ENCODE results near the gene LYZL2.
"Not testable (repeated sequence)": the region's sequence is repeated elsewhere in the genome, so short reads cannot be mapped to it uniquely, and the experiment has no call there.

LYZL2 gene

GRCh38 chr10:30637881-30638467 lies 8.4 kb upstream of the LYZL2 start:
- Histone ChIP-seq H3K36me3 (ENCODE audit: control insufficient read depth, insufficient read depth, low read length) (no peaks in the 10 kb centered on the region), H3K27ac (no peak overlapping the region), H2AFZ (no peak overlapping the region), H3K27me3 (ENCODE audit: control insufficient read depth, insufficient read depth, low read length) (no peaks in the 10 kb centered on the region), H3K4me3 (ENCODE audit: low read depth, low read length) (no peak overlapping the region), H3K9me3 (ENCODE audit: control insufficient read depth, low read length) (no peaks in the 10 kb centered on the region), H3K4me1 (no peaks in the 10 kb centered on the region), H3K9ac (no peak overlapping the region), H3K79me2 (no peaks in the 10 kb centered on the region), H3K4me2 (ENCODE audit: low read length) (no peak overlapping the region)
- TF ChIP-seq, protein P1, sequence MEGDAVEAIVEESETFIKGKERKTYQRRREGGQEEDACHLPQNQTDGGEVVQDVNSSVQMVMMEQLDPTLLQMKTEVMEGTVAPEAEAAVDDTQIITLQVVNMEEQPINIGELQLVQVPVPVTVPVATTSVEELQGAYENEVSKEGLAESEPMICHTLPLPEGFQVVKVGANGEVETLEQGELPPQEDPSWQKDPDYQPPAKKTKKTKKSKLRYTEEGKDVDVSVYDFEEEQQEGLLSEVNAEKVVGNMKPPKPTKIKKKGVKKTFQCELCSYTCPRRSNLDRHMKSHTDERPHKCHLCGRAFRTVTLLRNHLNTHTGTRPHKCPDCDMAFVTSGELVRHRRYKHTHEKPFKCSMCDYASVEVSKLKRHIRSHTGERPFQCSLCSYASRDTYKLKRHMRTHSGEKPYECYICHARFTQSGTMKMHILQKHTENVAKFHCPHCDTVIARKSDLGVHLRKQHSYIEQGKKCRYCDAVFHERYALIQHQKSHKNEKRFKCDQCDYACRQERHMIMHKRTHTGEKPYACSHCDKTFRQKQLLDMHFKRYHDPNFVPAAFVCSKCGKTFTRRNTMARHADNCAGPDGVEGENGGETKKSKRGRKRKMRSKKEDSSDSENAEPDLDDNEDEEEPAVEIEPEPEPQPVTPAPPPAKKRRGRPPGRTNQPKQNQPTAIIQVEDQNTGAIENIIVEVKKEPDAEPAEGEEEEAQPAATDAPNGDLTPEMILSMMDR (IDR thresholded peaks at IDR 0.05), result no peak

DNA sequence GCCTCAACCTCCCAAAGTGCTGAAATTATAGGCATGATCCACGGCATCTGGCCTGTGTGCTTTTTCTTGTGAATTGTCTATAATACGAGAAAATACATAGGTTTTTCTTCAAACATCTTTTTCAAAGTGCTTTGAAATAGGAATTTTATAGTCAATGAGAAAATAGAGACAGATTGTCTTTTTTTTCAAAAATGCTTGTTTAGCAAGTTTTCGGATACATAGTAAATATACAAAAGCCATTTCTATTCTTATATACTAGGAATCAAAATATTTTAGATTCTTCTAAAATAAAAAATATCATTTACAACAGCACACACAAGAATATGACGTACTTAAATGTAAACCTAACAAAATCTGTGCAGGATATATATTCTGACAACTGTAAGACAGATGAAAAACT lies 1.6 kb upstream of the LYZL2 start:
- no peaks in the 10 kb centered on the region for H3K4me1 ChIP-seq
- H3K9ac ChIP-seq, result no peak overlapping the region
- no peaks in the 10 kb centered on the region for H3K9me3 ChIP-seq (ENCODE audit: control insufficient read depth, low read length)
- H3K4me3 ChIP-seq (ENCODE audit: low read depth, low read length), result no peak overlapping the region
- no peaks in the 10 kb centered on the region for H3K27me3 ChIP-seq (ENCODE audit: control insufficient read depth, insufficient read depth, low read length)
- no peaks in the 10 kb centered on the region for H3K36me3 ChIP-seq (ENCODE audit: control insufficient read depth, insufficient read depth, low read length)
- H3K79me2 ChIP-seq, result no peaks in the 10 kb centered on the region
- TF ChIP-seq, protein P1 (IDR thresholded peaks at IDR 0.05), result no peak
- H2AFZ ChIP-seq, result no peak overlapping the region
- no peak overlapping the region for H3K27ac ChIP-seq
- no peak overlapping the region for H3K4me2 ChIP-seq (ENCODE audit: low read length)

GRCh38 chr10:30630571-30630970 lies 1.0 kb upstream of the LYZL2 start:
- H2AFZ ChIP-seq, result no peak overlapping the region

DNA sequence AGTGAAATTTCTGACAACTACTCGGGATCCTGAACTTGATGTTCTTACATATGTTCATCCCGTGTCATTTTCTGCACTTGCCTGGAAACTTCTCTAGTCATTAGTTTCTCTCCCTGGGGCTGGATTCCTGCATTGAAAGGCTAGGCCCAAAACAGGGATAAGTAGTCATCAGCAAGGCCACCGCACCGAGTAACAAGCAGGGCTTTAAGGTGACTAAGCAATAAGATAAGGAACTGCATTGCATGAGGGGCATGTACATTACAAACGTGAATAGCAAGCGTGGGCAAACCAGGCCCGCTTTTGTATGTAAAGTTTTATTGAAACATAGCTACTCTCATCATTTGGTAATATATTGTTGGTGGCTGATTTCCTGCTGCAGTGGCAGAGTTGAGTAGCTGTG lies 977 bp downstream of the LYZL2 start:
- H3K27ac ChIP-seq; H3K9me3 ChIP-seq (ENCODE audit: control insufficient read depth, low read length); H3K4me1 ChIP-seq; H3K4me2 ChIP-seq (ENCODE audit: low read length); H3K27me3 ChIP-seq (ENCODE audit: control insufficient read depth, insufficient read depth, low read length); H2AFZ ChIP-seq; H3K4me3 ChIP-seq (ENCODE audit: low read depth, low read length); H3K79me2 ChIP-seq; H3K9ac ChIP-seq; H3K36me3 ChIP-seq (ENCODE audit: control insufficient read depth, insufficient read depth, low read length): not testable (repeated sequence)

More at GRCh38 chr10:30630571-30630970, 1.0 kb upstream of the LYZL2 start:
- TF ChIP-seq, protein P1 (IDR thresholded peaks at IDR 0.05), result no peak
- Histone ChIP-seq H3K4me2 (ENCODE audit: low read length) (no peak overlapping the region), H3K4me1 (no peaks in the 10 kb centered on the region), H3K36me3 (ENCODE audit: control insufficient read depth, insufficient read depth, low read length) (no peaks in the 10 kb centered on the region), H3K27me3 (ENCODE audit: control insufficient read depth, insufficient read depth, low read length) (no peaks in the 10 kb centered on the region), H3K27ac (no peak overlapping the region), H3K4me3 (ENCODE audit: low read depth, low read length) (no peak overlapping the region), H3K79me2 (no peaks in the 10 kb centered on the region), H3K9me3 (ENCODE audit: control insufficient read depth, low read length) (no peaks in the 10 kb centered on the region), H3K9ac (no peak overlapping the region)

DNA sequence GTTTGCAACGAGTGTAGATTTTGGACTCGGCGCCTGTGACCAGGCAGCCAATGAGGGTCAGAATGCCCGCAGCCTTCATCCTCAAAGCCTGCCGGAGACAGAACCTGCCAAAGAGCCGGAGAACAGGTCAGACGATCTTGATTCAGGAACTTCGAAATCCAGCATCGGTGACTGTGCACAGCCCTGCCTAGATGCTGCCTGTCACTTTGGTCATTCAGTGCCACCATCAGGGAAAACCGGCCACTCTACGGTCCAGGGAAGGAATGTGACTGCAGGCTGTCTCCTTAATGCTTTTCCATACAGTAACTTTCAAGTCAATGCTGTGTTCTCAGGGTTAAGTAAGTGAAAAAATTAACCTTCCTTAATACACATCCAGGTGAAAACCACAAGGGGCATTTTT lies 2.7 kb downstream of the LYZL2 start:
- not testable (repeated sequence) for H2AFZ ChIP-seq; H3K9ac ChIP-seq; H3K79me2 ChIP-seq; H3K27me3 ChIP-seq (ENCODE audit: control insufficient read depth, insufficient read depth, low read length); H3K4me2 ChIP-seq (ENCODE audit: low read length); H3K9me3 ChIP-seq (ENCODE audit: control insufficient read depth, low read length); H3K36me3 ChIP-seq (ENCODE audit: control insufficient read depth, insufficient read depth, low read length); H3K27ac ChIP-seq; H3K4me3 ChIP-seq (ENCODE audit: low read depth, low read length); H3K4me1 ChIP-seq

DNA sequence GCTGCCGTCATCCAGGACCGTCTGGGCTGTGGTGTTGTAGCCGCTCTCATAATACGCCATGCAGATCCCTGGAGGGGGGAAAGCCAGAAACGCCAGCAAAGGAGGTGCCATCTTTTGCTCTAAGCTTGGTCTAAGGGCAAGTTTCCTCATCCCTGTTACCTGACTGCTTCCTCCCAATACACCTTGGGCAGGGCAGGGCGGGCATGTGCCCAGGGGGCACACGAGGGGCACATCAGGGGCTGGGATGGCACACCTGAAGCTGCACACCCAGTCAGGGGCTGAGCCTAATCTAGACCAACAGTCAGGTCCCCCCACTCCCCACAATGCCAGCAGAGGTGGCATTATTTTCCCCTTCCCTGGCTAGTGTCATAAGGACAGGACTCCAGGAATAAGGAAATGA lies 3.4 kb downstream of the LYZL2 start:
- H3K27me3 ChIP-seq (ENCODE audit: control insufficient read depth, insufficient read depth, low read length); H3K4me2 ChIP-seq (ENCODE audit: low read length); H3K9me3 ChIP-seq (ENCODE audit: control insufficient read depth, low read length); H3K9ac ChIP-seq; H2AFZ ChIP-seq; H3K27ac ChIP-seq; H3K79me2 ChIP-seq; H3K36me3 ChIP-seq (ENCODE audit: control insufficient read depth, insufficient read depth, low read length); H3K4me1 ChIP-seq; H3K4me3 ChIP-seq (ENCODE audit: low read depth, low read length): not testable (repeated sequence)

All from parathyroid adenoma (tissue), 2 donors.